SHP77 (cell line): ENCODE results near the gene LRRC10.

Experiments used
- DNase-seq, 2 experiments: peaks; one replicate each; lab custom pipeline; 2025; lab: John Stamatoyannopoulos, UW

LRRC10 gene

GRCh38 chr12:69610729-69611128 lies at the start of gene LRRC10:
LRRC10 (minus strand) TSS chr12:69610907; CDS start chr12:69610838, 69 bp downstream.
- DNase-seq = no peak

- no peak for DNase-seq
Observed at GRCh38 chr12:69660164-69660863, 49.6 kb upstream of the LRRC10 start.

- DNase-seq = no peak
Observed at GRCh38 chr12:69658203-69658602, 47.5 kb upstream of the LRRC10 start.

- DNase-seq = no peak
Observed at GRCh38 chr12:69657376-69658137, 46.9 kb upstream of the LRRC10 start.

- no peak for DNase-seq
Observed at GRCh38 chr12:69655616-69656340, 45.1 kb upstream of the LRRC10 start.

- DNase-seq = no peak
Observed at GRCh38 chr12:69653703-69654102, 43.0 kb upstream of the LRRC10 start.

- no peak for DNase-seq
Observed at GRCh38 chr12:69651922-69652321, 41.2 kb upstream of the LRRC10 start.

GRCh38 chr12:69649529-69649928 lies 38.8 kb upstream of the LRRC10 start:
- no peak for DNase-seq

- no peak for DNase-seq
Observed at GRCh38 chr12:69648476-69648875, 37.8 kb upstream of the LRRC10 start.

GRCh38 chr12:69647178-69647577 lies 36.5 kb upstream of the LRRC10 start:
- no peak for DNase-seq

- no peak for DNase-seq
Observed at GRCh38 chr12:69645031-69645430, 34.3 kb upstream of the LRRC10 start.

- no peak for DNase-seq
Observed at GRCh38 chr12:69644511-69644910, 33.8 kb upstream of the LRRC10 start.

- DNase-seq = no peak
Observed at GRCh38 chr12:69642531-69642930, 31.8 kb upstream of the LRRC10 start.

- no peak for DNase-seq
Observed at GRCh38 chr12:69641546-69641945, 30.8 kb upstream of the LRRC10 start.

- DNase-seq = peak; percentile 71 to 76
Observed at GRCh38 chr12:69639400-69640016, 28.8 kb upstream of the LRRC10 start.

- DNase-seq = no peak
Observed at GRCh38 chr12:69633061-69633460, 22.4 kb upstream of the LRRC10 start.

GRCh38 chr12:69630191-69630590 lies 19.5 kb upstream of the LRRC10 start:
- DNase-seq = no peak

- no peak for DNase-seq
Observed at GRCh38 chr12:69627501-69627900, 16.8 kb upstream of the LRRC10 start.

- peak; percentile 5 to 6 for DNase-seq
Observed at GRCh38 chr12:69623970-69624369, 13.3 kb upstream of the LRRC10 start.

GRCh38 chr12:69621551-69621950 lies 10.8 kb upstream of the LRRC10 start:
- DNase-seq = no peak

- no peak for DNase-seq
Observed at GRCh38 chr12:69620921-69621320, 10.2 kb upstream of the LRRC10 start.

GRCh38 chr12:69620077-69620476 lies 9.4 kb upstream of the LRRC10 start:
- no peak for DNase-seq
